K562 (cell line): ENCODE measurements around the gene BMI1. TPM values are rescaled to one million over a fixed set of nuclear protein-coding genes. Genes with fewer than 3 reads are reported as not detected.

ENCODE experiments used
- ATAC-seq: fragments of 200-7000 bp; cut with Tn5 transposase; 3 replicates; pipeline ENCODE4 v1.9.1; 2020; ENCODE audit warnings: moderate library complexity
- BruUV-seq: library from RNA; stranded (reverse); fragments of 400-500 nt; replicated peaks from 2 replicates; lab custom pipeline; 2021; lab: Mats Ljungman, UMichigan
- CTCF ChIA-PET: fragments of 300-600 bp; formaldehyde crosslinking; extraction: SDS; loops from one replicate; lab custom pipeline; 2021; ENCODE audit warnings: low intra/inter-chr PET ratio; lab: Yijun Ruan, JAX
- POLR2A ChIA-PET: fragments of 300-600, 350-650 bp; sonication (Branson Sonifier 250); formaldehyde crosslinking; extraction: SDS; loops from one replicate; lab custom pipeline; 2021; ENCODE audit warnings: antibody characterized with exemption, inconsistent platforms; lab: Yijun Ruan, JAX
- DNase-seq, 4 experiments: peaks; one replicate each; pipeline versions ENCODE4 v3.0.0 to v3.0.0-alpha.2; 2011 to 2018; ENCODE audit warnings: low spot score in 3 of 4, mixed read lengths in 3 of 4; ENCODE audit errors: extremely low read depth in 1 of 4
- FAIRE-seq: peaks from 2 replicates; lab custom pipeline; 2011; peaks lifted over from hg19 to GRCh38; lab: Jason Lieb, UNC
- H2AFZ ChIP-seq: 2 replicates; pipeline ENCODE4 v1.6.0; 2011; ENCODE audit warnings: low read depth, low read length, control low read depth, inconsistent platforms
- H3K27ac ChIP-seq: fragments of 200-600 bp; 3 replicates; pipeline ENCODE4 v1.8.0; 2011; ENCODE audit warnings: low read depth, mild to moderate bottlenecking, control low read depth, inconsistent platforms, low read length, moderate library complexity, mixed read lengths; ENCODE audit errors: extremely low read depth
- H3K27me3 ChIP-seq, 2 experiments: fragments of 300-600 bp in 1 of 2; 2 replicates in 1 of 2; 3 replicates in 1 of 2; pipeline versions ENCODE4 v1.6.0 to v1.8.0; 2011; ENCODE audit warnings: inconsistent platforms in 2 of 2, low read length in 2 of 2, mild to moderate bottlenecking in 1 of 2, mixed read lengths in 1 of 2, moderate library complexity in 1 of 2; ENCODE audit not compliant: control insufficient read depth in 2 of 2, insufficient read depth in 2 of 2
- H3K36me3 ChIP-seq: fragments of 300-600 bp; 3 replicates; pipeline ENCODE4 v1.8.0; 2011; ENCODE audit warnings: mild to moderate bottlenecking, low read length, inconsistent platforms; ENCODE audit not compliant: control insufficient read depth, insufficient read depth
- H3K4me1 ChIP-seq, 2 experiments: fragments of 200-600 bp in 1 of 2; replicated peaks in 1 of 2; 2 replicates in 1 of 2; 3 replicates in 1 of 2; pipeline versions ENCODE4 v1.5.1 to v1.8.0; 2011; ENCODE audit warnings: inconsistent platforms in 2 of 2, low read length in 2 of 2, mild to moderate bottlenecking in 1 of 2, mixed read lengths in 1 of 2, moderate library complexity in 1 of 2; ENCODE audit not compliant: control insufficient read depth in 2 of 2, insufficient read depth in 2 of 2
- H3K4me2 ChIP-seq: 2 replicates; pipeline ENCODE4 v1.6.1; 2011; ENCODE audit warnings: low read length, control low read depth, inconsistent platforms, mixed read lengths; ENCODE audit not compliant: insufficient read depth
- H3K4me3 ChIP-seq: fragments of 200-600 bp; sonication (generic), shearing (Covaris generic); 2 replicates; pipeline ENCODE4 v1.5.1; 2016; ENCODE audit warnings: control low read depth, inconsistent platforms
- H3K79me2 ChIP-seq: fragments of 200-600 bp; 3 replicates; pipeline ENCODE4 v1.8.0; 2011; ENCODE audit warnings: low read length, inconsistent platforms; ENCODE audit not compliant: control insufficient read depth, insufficient read depth
- H3K9ac ChIP-seq, 2 experiments: 2 replicates each; pipeline versions ENCODE4 v1.6.0 to v1.6.1; 2011; ENCODE audit warnings: low read depth in 2 of 2, low read length in 2 of 2, control low read depth in 1 of 2, inconsistent platforms in 1 of 2, mild to moderate bottlenecking in 1 of 2, mixed read lengths in 1 of 2; ENCODE audit not compliant: insufficient read depth in 1 of 2
- H3K9me1 ChIP-seq: one replicate; pipeline ENCODE4 v1.6.0; 2011; ENCODE audit warnings: inconsistent platforms, mild to moderate bottlenecking, low read length, moderate library complexity; ENCODE audit not compliant: control insufficient read depth, insufficient read depth
- H3K9me3 ChIP-seq: replicated peaks from 2 replicates; pipeline ENCODE4 v1.5.1; 2011; ENCODE audit warnings: low read depth, low read length, inconsistent platforms; ENCODE audit not compliant: control insufficient read depth, insufficient read depth
- H4K20me1 ChIP-seq: replicated peaks from 2 replicates; pipeline ENCODE4 v1.6.1; 2011; ENCODE audit warnings: low read length, inconsistent platforms, mixed read lengths; ENCODE audit not compliant: control insufficient read depth, insufficient read depth
- EZH2 ChIP-seq: IDR thresholded peaks from 2 replicates; pipeline ENCODE4 v1.6.1; 2012; ENCODE audit warnings: low read depth, mild to moderate bottlenecking, inconsistent platforms, low read length, borderline replicate concordance
- HNRNPUL1 ChIP-seq: fragments of 200-400 bp; formaldehyde crosslinking; IDR thresholded peaks from 2 replicates; pipeline ENCODE4 v1.6.1; 2017; ENCODE audit warnings: low read length
- NCOR1 ChIP-seq: fragments of 450-650 bp; IDR thresholded peaks from 2 replicates; pipeline ENCODE4 v1.6.1; 2016; ENCODE audit warnings: mild to moderate bottlenecking, moderate library complexity
- NFATC3 ChIP-seq: fragments of 450-650 bp; IDR thresholded peaks from 2 replicates; pipeline ENCODE4 v1.6.1; 2017; ENCODE audit warnings: mild to moderate bottlenecking
- POU5F1 ChIP-seq: fragments of 150-350 bp; IDR thresholded peaks from 2 replicates; pipeline ENCODE4 v1.6.1; 2014; ENCODE audit warnings: borderline replicate concordance, low read length, low read depth, mild to moderate bottlenecking; ENCODE audit not compliant: partially characterized antibody
- TFAP4 ChIP-seq: sonication (generic); formaldehyde crosslinking; IDR thresholded peaks from 2 replicates; pipeline ENCODE4 v1.8.0; 2022; ENCODE audit warnings: missing genetic modification reagents, mild to moderate bottlenecking, moderate library complexity, borderline replicate concordance
- YY1 ChIP-seq, 3 experiments: IDR thresholded peaks; 2 replicates each; pipeline ENCODE4 v1.6.1; 2011; ENCODE audit warnings: low read length in 2 of 3, mild to moderate bottlenecking in 2 of 3, moderate library complexity in 2 of 3, borderline replicate concordance in 1 of 3, control low read depth in 1 of 3, low read depth in 1 of 3; ENCODE audit not compliant: insufficient read depth in 3 of 3, insufficient replicate concordance in 2 of 3, control insufficient read depth in 1 of 3, insufficient read length in 1 of 3; ENCODE audit errors: extremely low read depth in 1 of 3
- ZNF263 ChIP-seq: sonication (generic); formaldehyde crosslinking; IDR thresholded peaks from 2 replicates; pipeline ENCODE4 v1.8.0; 2022; ENCODE audit warnings: mild to moderate bottlenecking, missing genetic modification reagents, borderline replicate concordance
- WGBS: fragments of 100-300 bp; shearing (Covaris generic); methylation state at CpG from one replicate; pipeline ENCODE4 v1.1.6; 2016; ENCODE audit warnings: low coverage, mixed read lengths; ENCODE audit not compliant: insufficient coverage; ENCODE audit errors: missing lambda C conversion rate; 5-methylcytosine and 5-hydroxymethylcytosine counted together
- in situ Hi-C: fragments of 300-500 bp; cut with MboI; formaldehyde crosslinking; loops from 4 replicates; pipeline ENCODE4 v1.15.0; 2018; ENCODE audit warnings: inconsistent platforms, mixed read lengths
- intact Hi-C: fragments of 100-400 bp; cut with micrococcal nuclease; formaldehyde crosslinking; loops from 2 replicates; pipeline ENCODE4 v1.14.2; 2022
- polyA plus RNA-seq, 8 experiments: library from polyadenylated mRNA; depleted of rRNA in 4 of 8; stranded (reverse) in 5 of 8; unstranded in 3 of 8; fragments of >200 nt; fragmentation: Nextera tagmentation in 2 of 8; fragmentation: Illumina TruSeq in 1 of 8; extraction: Ambion mirVana in 2 of 8; extraction: Trizol in 1 of 8; gene quantifications; 2 replicates each; pipeline versions ENCODE4 v1.2.1 to v1.2.3, GENCODE V29; 2011 to 2014; ENCODE audit warnings: inconsistent platforms in 1 of 8, missing spikeins in 1 of 8
- total RNA-seq, 7 experiments: library from RNA; depleted of rRNA in 6 of 7; stranded (reverse); fragments of >200 nt in 6 of 7; fragmentation: Illumina TruSeq in 2 of 7; extraction: Trizol in 2 of 7; gene quantifications; 2 replicates each; pipeline versions ENCODE4 v1.2.1 to v1.2.3, GENCODE V29; 2011 to 2021; ENCODE audit warnings: low replicate concordance in 1 of 7
- TF ChIP-seq, protein P1 (sequence below): fragments of 450-650 bp; IDR thresholded peaks from 2 replicates; pipeline ENCODE4 v1.7.0; 2016; ENCODE audit warnings: borderline replicate concordance
- TF ChIP-seq, protein P2 (sequence below), 2 experiments: fragments of 450-650 bp in 1 of 2; sonication (generic) in 1 of 2; formaldehyde crosslinking; conservative IDR thresholded peaks; 2 replicates each; pipeline versions ENCODE4 v1.4.0 to v1.8.1; 2020 to 2022; ENCODE audit warnings: mild to moderate bottlenecking in 1 of 2, missing genetic modification reagents in 1 of 2
- TF ChIP-seq, protein P3 (sequence below): IDR thresholded peaks from 2 replicates; pipeline ENCODE4 v1.6.1; 2016; ENCODE audit warnings: missing genetic modification characterization, missing compliant biosample characterization

BMI1 gene
- total and polyA plus RNA-seq, 9 of the 15 experiments (the other 6 are each of a cell fraction or from before 2014, with no cell fraction given), result 21.4 to 103 (median 70.8) TPM

GRCh38 chr10:22335173-22335933, 14.5 kb downstream of the BMI1 start:
- Histone ChIP-seq H4K20me1 (no peaks in the 10 kb centered on the region), H3K9ac (no peak overlapping the region), H3K4me2 (no peak overlapping the region), H3K9me3 (peaks cover 3% of the 10 kb centered on the region; the same call in 1 of the 2 replicates), H3K79me2 (no peaks in the 10 kb centered on the region), H3K27ac (no peak overlapping the region), H3K27me3 (no peaks in the 10 kb centered on the region), H3K4me1 (peaks cover 1 to 13% of the 10 kb centered on the region in 2 experiments; a peak in 2 of 5 replicates), H2AFZ (no peak overlapping the region), H3K4me3 (no peak overlapping the region), H3K9me1 (no peaks in the 10 kb centered on the region), H3K36me3 (peaks cover 11% of the 10 kb centered on the region; the same call in 1 of the 3 replicates)
- ChIA-PET CTCF (no interaction called here), POLR2A (no interaction called here)
- WGBS, result 95% methylated on average over 26 of the region's 71 CpGs
- intact Hi-C loops, result no loop called here
- no peak for DNase-seq
- in situ Hi-C loops, result no loop called here
- FAIRE-seq, result no peak
- BruUV-seq, result no TSS peak
- ATAC-seq, result no peak
- TF ChIP-seq POU5F1 (no peak), NFATC3 (no peak), EZH2 (no peak), TFAP4 (CRISPR knock-in tag) (no peak), ZNF263 (CRISPR knock-in tag) (no peak), HNRNPUL1 (no peak), NCOR1 (no peak), YY1 (IDR thresholded peaks at IDR 0.05; ENCODE audit: borderline replicate concordance in 1 of 3, control insufficient read depth in 1 of 3, extremely low read depth in 1 of 3, insufficient read depth in 3 of 3, insufficient read length in 1 of 3, insufficient replicate concordance in 2 of 3, low read depth in 1 of 3, low read length in 2 of 3) (peak in 1 of 3 experiments; percentile 9)
- TF ChIP-seq, protein P1, sequence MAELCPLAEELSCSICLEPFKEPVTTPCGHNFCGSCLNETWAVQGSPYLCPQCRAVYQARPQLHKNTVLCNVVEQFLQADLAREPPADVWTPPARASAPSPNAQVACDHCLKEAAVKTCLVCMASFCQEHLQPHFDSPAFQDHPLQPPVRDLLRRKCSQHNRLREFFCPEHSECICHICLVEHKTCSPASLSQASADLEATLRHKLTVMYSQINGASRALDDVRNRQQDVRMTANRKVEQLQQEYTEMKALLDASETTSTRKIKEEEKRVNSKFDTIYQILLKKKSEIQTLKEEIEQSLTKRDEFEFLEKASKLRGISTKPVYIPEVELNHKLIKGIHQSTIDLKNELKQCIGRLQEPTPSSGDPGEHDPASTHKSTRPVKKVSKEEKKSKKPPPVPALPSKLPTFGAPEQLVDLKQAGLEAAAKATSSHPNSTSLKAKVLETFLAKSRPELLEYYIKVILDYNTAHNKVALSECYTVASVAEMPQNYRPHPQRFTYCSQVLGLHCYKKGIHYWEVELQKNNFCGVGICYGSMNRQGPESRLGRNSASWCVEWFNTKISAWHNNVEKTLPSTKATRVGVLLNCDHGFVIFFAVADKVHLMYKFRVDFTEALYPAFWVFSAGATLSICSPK, result no peak
- TF ChIP-seq, protein P2, sequence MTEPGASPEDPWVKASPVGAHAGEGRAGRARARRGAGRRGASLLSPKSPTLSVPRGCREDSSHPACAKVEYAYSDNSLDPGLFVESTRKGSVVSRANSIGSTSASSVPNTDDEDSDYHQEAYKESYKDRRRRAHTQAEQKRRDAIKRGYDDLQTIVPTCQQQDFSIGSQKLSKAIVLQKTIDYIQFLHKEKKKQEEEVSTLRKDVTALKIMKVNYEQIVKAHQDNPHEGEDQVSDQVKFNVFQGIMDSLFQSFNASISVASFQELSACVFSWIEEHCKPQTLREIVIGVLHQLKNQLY (CRISPR knock-in tag; conservative IDR thresholded peaks at IDR 0.05), result no peak
- TF ChIP-seq, protein P3, sequence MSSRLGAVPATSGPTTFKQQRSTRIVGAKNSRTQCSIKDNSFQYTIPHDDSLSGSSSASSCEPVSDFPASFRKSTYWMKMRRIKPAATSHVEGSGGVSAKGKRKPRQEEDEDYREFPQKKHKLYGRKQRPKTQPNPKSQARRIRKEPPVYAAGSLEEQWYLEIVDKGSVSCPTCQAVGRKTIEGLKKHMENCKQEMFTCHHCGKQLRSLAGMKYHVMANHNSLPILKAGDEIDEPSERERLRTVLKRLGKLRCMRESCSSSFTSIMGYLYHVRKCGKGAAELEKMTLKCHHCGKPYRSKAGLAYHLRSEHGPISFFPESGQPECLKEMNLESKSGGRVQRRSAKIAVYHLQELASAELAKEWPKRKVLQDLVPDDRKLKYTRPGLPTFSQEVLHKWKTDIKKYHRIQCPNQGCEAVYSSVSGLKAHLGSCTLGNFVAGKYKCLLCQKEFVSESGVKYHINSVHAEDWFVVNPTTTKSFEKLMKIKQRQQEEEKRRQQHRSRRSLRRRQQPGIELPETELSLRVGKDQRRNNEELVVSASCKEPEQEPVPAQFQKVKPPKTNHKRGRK (tag), result no peak
